Hindlimb muscle (tissue), 1 donor: Measurements from ENCODE around the gene TMSB15B. TPM values are rescaled to one million over a fixed set of nuclear protein-coding genes. Genes with fewer than 3 reads are reported as not detected.

Source experiments
- polyA plus RNA-seq: library from polyadenylated mRNA; unstranded; fragments of 120-200 nt; gene quantifications from one replicate; pipeline ENCODE4 v1.2.1, GENCODE V29; 2013; ENCODE audit not compliant: insufficient read length

TMSB15B gene
- polyA plus RNA-seq, 1 donor: 7.8 TPM

Other genes starting within 250 kb of the TMSB15B start
- gene PLP1, start 185.8 kb upstream of the TMSB15B start, polyA plus RNA-seq: 47.7 TPM
- gene RAB9B, start 130.4 kb upstream of the TMSB15B start, polyA plus RNA-seq: 22.6 TPM
- gene H2BW1, start 51.1 kb downstream of the TMSB15B start, polyA plus RNA-seq: not detected
- 0.62 TPM for gene H2BW2, start 77.3 kb downstream of the TMSB15B start, polyA plus RNA-seq
- 5.0 TPM for gene TMSB15C, start 113.6 kb downstream of the TMSB15B start, polyA plus RNA-seq
- 1.5 TPM for gene ZCCHC18, start 149.9 kb downstream of the TMSB15B start, polyA plus RNA-seq
- 6.5 TPM for gene SLC25A53, start 194.4 kb downstream of the TMSB15B start, polyA plus RNA-seq
- gene FAM199X, start 203.8 kb downstream of the TMSB15B start, polyA plus RNA-seq: 14.8 TPM